ENCODE results near the gene BNIP5. TPM values are rescaled to one million over a fixed set of nuclear protein-coding genes. Genes with fewer than 3 reads are reported as not detected.

Gene BNIP5
- total RNA-seq, 1 donor from 2014 or later = not detected

- DNase-seq (ENCODE audit: low read depth) (no peak), FAIRE-seq (no peak)
- TF ChIP-seq CTCF (IDR thresholded peaks at IDR 0.05; ENCODE audit: insufficient read depth, low read length, severe bottlenecking) = no peak
- H3K4me3 ChIP-seq (ENCODE audit: low read depth, low read length) = no peak overlapping the region
- H3K27me3 ChIP-seq (ENCODE audit: control insufficient read depth, insufficient read depth, low read length) = no peaks in the 10 kb centered on the region
- no peaks in the 10 kb centered on the region for H3K36me3 ChIP-seq (ENCODE audit: control insufficient read depth, insufficient read depth, low read length)
Measured at GRCh38 chr6:36301085-36301658, 35.5 kb downstream of the BNIP5 start.

- no peak for FAIRE-seq
- Histone ChIP-seq H3K4me3 (ENCODE audit: low read depth, low read length) (no peak overlapping the region), H3K27me3 (ENCODE audit: control insufficient read depth, insufficient read depth, low read length) (no peaks in the 10 kb centered on the region), H3K36me3 (ENCODE audit: control insufficient read depth, insufficient read depth, low read length) (no peaks in the 10 kb centered on the region)
- no peak for DNase-seq (ENCODE audit: low read depth)
- no peak for TF ChIP-seq CTCF (IDR thresholded peaks at IDR 0.05; ENCODE audit: insufficient read depth, low read length, severe bottlenecking)
Measured at GRCh38 chr6:36298027-36298426, 38.7 kb downstream of the BNIP5 start.

DNA sequence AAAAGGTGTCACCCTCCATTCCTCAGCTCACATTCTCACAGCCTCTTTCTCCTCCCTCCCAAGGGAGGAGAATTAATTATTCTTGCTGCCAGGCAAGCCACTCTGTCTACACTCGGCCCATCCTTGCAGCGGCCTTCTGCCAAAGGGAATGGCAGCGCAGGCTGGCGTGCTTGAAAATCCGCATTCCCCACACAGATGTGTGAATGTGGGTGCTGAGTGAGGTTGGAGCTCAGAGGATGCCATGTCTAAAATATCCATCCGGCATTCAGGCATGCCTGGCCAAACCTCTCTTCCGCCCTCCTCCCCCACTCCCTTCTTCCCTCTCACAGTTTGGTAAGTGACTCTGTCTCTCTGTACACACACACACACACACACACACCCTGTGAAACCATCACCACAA is 39.2 kb downstream of the BNIP5 start:
- no peak for DNase-seq (ENCODE audit: low read depth)

DNA sequence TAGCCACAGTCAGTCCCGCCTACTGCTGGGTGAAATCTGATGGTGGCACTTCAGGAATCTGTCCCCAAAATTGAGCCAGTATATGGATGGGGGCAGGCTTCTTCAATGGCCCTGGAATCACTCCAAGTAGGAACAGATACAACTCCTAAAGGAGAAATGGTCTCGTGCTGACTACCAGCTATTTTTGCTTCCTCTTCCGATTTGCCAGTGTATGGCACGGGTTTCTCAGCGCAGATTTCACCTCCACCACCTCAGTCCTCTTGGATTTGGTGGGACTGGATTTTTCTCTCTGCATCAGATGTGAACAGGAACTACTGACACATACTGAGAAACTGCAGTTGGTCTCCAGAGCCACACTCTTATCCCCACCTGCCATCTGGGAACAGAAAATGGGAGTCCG is 39.6 kb downstream of the BNIP5 start:
- H3K4me3 ChIP-seq (ENCODE audit: low read depth, low read length) = no peak overlapping the region
- no peak for TF ChIP-seq CTCF (IDR thresholded peaks at IDR 0.05; ENCODE audit: insufficient read depth, low read length, severe bottlenecking)
- no peaks in the 10 kb centered on the region for H3K36me3 ChIP-seq (ENCODE audit: control insufficient read depth, insufficient read depth, low read length)
- DNase-seq (ENCODE audit: low read depth) = no peak
- no peaks in the 10 kb centered on the region for H3K27me3 ChIP-seq (ENCODE audit: control insufficient read depth, insufficient read depth, low read length)
- peak; percentile 28 for FAIRE-seq

More for the DNA sequence above, 39.2 kb downstream of the BNIP5 start:
- Histone ChIP-seq H3K36me3 (ENCODE audit: control insufficient read depth, insufficient read depth, low read length) (no peaks in the 10 kb centered on the region), H3K27me3 (ENCODE audit: control insufficient read depth, insufficient read depth, low read length) (no peaks in the 10 kb centered on the region), H3K4me3 (ENCODE audit: low read depth, low read length) (no peak overlapping the region)
- no peak for TF ChIP-seq CTCF (IDR thresholded peaks at IDR 0.05; ENCODE audit: insufficient read depth, low read length, severe bottlenecking)
- no peak for FAIRE-seq

GRCh38 chr6:36296240-36296639 is 40.4 kb downstream of the BNIP5 start:
- Histone ChIP-seq H3K4me3 (ENCODE audit: low read depth, low read length) (no peak overlapping the region), H3K27me3 (ENCODE audit: control insufficient read depth, insufficient read depth, low read length) (no peaks in the 10 kb centered on the region), H3K36me3 (ENCODE audit: control insufficient read depth, insufficient read depth, low read length) (no peaks in the 10 kb centered on the region)
- FAIRE-seq (no peak), DNase-seq (ENCODE audit: low read depth) (peak; percentile 31)
- TF ChIP-seq CTCF (IDR thresholded peaks at IDR 0.05; ENCODE audit: insufficient read depth, low read length, severe bottlenecking) = no peak

- DNase-seq (ENCODE audit: low read depth) (no peak), FAIRE-seq (peak; percentile 73)
- Histone ChIP-seq H3K36me3 (ENCODE audit: control insufficient read depth, insufficient read depth, low read length) (no peaks in the 10 kb centered on the region), H3K27me3 (ENCODE audit: control insufficient read depth, insufficient read depth, low read length) (no peaks in the 10 kb centered on the region), H3K4me3 (ENCODE audit: low read depth, low read length) (no peak overlapping the region)
- TF ChIP-seq CTCF (IDR thresholded peaks at IDR 0.05; ENCODE audit: insufficient read depth, low read length, severe bottlenecking) = no peak
Measured at GRCh38 chr6:36292170-36292569, 44.5 kb downstream of the BNIP5 start.

All from bronchial epithelial cell (primary cell).